Activated CD8-positive, alpha-beta memory T cell treated with anti-CD3 and anti-CD28 coated beads for 4 hours (primary cell): ENCODE results near the gene P2RY12.
"Not testable (repeated sequence)": the region's sequence is repeated elsewhere in the genome, so short reads cannot be mapped to it uniquely, and the experiment has no call there.

ENCODE experiments used
- DNase-seq, 2 donors: peaks; one replicate each; pipeline ENCODE4 v3.0.0-alpha.2; 2020; ENCODE audit warnings: low read depth in 2 of 2

The P2RY12 gene

DNA sequence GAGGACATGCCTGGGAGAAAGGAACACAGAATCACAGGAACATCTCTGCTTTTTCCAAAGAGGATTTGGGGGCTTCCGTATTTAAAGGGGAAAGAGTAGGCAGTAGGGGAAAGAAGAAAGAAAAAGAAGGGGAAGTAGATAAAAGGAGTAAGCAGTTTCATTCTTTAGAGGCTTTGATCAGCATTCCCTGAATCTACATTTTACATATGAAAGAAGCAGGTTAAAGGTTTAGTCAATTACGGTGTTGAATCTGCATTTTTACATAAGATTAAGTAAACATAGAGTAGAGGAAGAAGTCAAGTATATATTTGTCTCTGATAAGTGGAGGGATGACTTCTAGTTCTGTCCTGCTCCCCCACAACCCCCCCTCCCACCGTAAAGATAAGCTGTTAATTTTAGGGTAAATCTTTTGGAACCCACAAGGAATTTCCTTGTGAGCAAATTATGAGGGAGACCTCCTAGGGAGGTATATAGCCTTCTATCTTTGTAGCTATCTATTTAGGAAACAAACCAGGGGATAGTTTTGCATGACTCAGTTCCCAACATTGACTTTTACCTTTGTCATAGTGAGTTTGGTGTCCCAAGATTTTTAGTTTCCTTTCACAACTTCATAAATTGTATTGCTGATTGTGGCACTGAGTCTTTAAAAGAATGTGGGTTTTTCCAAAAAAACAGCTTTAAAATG is 8.7 kb upstream of the P2RY12 start:
- no peak for DNase-seq

DNA sequence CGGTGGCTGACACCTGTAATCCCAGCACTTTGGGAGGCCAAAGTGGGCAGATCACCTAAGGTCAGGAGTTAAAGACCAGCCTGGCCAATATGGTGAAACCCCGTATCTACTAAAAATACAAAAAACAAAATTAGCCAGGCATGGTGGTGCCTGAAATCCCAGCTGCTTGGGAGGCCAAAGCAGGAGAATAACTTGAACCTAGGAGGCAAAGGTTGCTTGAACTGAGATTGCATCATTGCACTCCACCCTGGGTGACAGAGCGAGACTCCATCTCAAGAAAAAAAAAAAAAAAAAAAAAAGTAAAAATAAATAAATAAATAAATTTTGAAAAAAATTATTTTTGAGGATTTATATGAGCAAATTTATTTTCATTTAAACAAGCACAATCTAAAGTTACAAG is 7.6 kb upstream of the P2RY12 start:
- not testable (repeated sequence) for DNase-seq

DNA sequence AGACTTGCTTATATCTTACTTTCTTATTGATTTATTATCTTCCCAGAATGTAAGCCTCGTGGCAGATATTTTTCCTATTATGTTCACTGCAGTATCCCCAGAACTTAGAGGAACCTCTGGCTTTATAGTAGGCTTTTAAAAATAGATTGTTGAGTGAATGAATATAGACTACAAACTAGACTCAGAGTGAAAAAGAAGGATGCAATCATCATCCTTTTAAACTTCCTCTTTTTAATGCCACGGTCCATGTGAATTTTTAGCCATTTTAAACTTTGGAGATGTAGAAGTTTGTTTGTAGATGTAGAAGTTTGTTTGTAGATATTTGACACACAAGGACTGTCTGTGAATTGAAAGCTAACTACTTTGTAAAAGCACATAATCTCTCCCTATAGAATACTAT is 7.2 kb upstream of the P2RY12 start:
- no peak for DNase-seq

DNA sequence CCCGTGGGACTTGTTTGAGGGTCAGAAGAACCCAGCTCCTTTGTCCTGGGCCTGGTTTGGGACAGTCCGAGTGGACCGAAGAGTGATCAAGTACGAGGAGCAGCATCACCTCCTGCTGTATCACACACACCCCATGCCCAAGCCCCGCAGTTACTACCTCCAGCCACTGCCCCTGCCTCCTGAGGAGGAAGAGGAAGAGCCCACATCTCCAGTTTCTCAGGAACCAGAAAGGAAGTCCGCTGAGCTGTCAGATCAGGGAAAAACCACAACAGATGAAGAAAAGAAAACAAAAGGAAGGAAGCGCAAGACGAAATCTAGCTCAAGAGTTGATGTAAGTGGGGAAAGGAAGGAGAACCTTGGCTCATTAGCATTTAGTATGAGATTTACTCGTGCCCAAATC is 3.3 kb upstream of the P2RY12 start:
- no peak for DNase-seq

DNA sequence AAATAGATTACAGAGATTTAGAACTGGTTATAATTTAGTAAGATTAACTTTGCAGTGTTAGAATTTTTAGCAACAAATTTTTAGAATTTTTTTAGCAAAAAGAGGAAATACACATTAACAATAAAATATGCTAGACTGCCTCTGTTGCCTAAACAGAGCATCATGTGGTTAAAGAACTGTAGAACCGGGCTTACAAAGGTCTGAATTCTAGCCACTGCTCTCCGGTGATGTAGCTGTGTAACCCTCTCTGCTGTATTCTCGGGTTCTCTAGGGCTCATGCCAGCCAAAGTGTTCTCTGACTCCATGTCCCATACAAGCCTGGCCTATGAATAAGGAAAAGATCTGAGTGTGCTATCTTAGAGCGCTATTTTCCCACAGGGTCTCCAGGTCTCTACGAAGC is 2.9 kb upstream of the P2RY12 start:
- DNase-seq, result no peak

DNA sequence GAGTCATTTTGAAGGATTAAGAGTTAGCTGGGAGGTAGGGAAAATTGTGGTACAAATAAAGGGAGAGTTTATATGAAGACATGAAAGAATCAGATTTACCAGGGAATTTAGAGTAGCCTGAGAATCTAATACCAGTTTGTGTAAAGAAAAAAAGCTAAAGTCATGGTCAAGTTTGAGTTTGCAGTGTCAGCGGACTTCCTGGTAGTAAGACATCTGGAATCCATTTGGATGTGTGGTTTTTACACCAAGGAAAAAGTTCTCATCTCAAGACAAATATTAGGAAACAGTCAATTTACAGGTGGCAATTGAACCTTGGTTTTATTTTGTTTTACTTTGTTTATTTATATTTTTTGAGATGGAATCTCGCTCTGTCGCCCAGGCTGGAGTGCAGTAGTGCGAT is 1.5 kb upstream of the P2RY12 start:
- no peak for DNase-seq

DNA sequence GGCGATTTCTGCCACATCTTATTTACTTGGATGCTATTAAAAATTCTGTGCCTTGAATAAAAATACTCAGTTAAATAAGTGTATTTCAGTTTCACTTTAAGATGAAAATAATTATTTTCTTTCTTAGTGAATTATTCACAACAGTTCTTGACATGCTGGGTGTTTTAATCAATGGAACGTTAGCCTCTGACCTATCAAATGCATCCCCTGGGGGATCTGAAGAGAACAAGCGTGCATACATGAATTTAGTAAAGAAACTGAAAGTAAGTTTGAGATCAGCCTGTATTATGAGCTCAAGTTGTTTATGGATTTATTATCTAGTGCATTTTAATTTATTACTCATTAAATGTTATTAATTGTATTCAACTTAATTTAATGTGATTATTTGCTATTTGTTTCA is 597 bp downstream of the P2RY12 start:
- DNase-seq, result no peak

DNA sequence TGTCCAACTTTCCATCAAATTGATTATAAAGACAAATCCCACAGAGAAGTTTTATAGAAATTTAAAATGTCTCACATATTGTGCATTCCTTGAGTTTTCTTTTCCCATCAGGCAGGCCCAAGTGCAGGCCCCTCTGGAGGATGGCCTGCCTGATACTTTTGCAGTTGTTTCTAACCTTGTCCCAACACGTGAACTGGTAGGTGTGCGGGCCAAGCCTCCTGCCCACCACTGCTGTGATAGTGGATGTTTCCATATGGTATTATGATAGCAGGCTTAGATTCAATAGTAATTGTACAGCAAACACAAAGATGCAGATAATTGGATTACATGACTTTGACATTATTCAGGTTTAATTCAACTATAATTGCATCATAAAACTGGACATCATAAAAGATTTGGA is 1.4 kb downstream of the P2RY12 start:
- no peak for DNase-seq

DNA sequence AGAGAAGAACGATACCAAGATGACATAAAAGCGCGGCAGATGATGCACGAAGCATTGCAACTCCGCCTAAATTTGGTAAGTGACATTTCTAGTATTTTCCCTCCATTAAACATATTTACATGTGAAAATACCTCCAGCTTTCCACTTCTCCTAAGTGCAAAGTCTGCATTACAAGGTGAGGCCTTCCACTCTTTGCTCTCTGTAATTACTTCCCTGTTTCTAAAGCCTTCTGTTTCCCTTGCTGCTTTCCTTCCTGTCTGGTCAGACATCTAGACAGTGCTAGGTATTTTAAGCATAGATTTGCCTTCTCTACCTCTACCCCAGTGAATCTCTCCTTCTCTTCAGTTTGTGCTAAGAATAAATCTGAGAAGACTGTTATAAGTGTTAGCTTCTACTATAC is 1.9 kb downstream of the P2RY12 start:
- no peak for DNase-seq

DNA sequence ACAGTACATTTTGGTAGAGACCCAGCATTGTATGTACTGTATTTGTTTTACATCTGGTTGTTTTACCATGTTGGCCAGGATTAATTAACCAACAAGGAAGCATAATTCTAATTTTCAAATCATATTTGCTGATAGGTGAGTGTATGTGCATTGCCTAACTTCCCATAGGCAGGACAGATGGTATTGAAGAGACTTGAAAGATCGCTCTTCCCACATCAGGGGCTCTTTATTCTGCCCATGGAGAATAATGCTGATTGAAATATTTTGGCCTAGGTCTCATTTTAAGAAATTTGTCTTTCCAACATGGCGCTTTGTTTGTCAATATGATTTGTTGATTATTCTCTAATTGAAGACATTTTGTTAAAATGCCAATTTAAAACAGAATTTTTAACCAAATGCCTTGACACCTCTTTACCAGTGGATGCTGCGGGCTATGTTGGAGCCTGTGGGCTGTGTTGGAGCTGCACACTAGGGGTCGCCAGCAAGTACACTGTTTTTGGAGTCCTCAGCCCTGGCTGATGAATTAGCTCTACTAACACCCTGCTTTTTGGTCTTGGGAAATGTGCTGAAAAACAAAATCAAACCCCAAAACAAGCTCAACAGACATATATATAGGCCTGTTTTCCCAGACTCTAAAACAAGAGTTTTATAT is 5.3 kb downstream of the P2RY12 start:
- no peak for DNase-seq

DNA sequence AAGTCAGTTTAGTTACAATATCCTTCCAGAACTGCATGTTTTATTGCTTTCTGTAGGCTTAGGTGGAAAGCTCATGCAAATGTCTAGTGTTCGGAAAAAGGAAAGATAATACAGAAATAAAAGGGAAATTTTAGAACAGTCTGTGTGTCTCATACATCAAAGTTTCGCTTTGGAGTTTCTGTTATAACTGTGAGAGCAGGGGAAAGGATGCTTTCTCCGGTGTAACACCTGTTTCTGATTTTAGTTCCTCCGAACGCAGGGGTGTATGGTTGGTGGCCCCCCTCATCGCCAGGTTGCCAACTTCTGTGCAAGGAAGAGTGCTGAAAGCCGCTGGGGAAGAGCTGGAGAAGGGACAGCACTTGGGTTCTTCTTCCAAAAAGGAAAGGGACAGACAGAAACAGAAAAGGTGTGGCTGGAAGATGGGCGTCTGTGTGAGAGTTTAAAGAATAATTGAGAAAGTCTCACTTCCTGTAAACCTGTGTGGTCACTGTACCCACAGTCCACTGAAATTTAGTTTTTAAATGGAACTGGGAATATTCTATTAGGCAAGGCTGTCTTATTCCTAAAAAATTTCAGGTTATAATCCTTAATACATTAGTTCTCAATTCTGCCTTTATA is 6.7 kb downstream of the P2RY12 start:
- no peak for DNase-seq

DNA sequence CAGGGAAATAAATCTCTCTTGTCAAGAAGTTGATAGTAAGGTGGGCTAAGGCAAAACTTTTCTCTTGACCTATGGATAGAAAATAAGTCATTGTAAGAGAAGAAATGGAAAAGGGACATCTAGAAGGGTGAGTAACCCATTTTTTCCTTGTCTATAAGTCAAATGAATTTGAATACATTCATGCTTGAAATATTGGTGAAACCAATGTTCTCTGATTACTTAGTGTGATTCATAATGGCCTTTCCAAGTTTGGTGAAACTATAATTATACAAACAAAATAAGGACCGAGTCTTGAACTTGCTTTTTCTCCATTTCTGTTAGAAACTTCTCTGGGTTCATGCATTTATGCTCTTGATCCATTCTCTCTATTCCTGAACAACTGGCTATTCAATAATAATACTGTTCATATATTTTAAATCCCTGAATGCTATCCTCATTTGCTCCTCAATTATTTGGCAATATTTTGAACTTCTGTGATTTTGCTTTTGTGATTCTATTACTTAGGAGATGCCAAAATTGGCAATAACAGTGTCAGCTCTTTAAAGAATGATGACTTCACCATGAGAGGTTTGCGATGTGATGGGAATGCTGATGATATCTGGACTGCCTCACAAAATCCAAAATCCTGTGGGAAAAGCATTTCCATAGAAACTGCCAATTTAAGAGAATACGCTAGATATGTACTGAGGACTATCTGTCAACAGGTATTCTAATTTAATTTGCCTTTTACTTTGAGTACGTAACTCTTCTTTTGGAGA is 12.3 kb downstream of the P2RY12 start:
- no peak for DNase-seq

DNA sequence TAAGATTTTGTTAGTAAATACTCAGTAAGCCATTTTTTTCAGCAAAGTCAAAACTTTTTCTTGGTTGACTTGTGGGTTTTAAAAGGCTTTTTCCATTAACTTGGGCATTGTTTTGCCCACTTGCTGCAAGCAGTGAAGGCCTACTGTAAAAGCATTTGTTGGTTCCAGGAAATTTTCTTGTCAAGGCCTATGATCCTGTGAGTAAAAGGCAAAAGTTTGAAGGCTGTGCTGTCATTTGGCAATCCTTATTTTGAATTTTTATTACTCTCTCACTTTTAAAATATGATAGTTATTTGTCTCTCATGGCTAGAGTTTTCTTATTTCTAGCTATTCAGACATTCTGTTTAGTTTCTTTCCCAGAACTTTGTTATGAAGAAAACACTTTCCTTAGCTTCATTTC is 13.0 kb downstream of the P2RY12 start:
- DNase-seq, result no peak

DNA sequence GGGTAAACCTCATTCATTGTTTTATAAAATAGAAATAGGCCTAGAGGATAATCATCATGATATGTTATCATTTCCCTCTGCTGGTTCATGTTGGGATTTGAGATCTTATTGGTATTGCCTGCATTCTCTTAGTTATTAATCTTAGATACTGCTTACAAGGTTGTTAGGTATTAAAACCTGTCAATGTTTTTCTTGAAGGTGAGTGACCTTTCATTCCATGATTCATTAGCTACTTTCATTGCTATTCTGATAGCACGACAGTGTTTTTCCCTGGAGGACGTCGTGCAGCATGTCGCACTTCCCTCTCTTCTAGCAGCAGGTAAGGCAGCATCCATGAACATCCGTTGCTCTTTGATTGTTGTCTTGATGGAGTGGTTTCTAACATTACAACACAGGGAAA is 17.1 kb downstream of the P2RY12 start:
- no peak for DNase-seq

DNA sequence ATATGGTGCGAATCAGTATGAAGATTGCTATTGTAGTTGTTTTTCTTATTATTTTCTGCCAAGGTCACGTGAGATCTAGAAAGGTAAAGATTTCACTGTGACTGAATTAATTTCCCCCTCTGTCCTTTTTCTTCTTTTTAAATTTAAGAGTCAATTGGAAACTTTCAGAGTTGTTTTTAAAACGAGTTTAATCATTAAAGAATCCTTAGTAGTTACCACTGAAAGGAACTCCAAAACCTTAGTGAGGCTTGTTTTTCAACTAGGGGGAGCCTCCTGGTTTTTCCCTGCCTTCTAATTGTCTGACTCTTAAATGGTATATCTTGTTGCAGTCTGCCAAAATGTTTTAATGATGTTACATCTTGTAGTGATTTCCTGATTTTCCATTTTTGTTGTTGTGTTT is 17.6 kb downstream of the P2RY12 start:
- DNase-seq, result no peak

DNA sequence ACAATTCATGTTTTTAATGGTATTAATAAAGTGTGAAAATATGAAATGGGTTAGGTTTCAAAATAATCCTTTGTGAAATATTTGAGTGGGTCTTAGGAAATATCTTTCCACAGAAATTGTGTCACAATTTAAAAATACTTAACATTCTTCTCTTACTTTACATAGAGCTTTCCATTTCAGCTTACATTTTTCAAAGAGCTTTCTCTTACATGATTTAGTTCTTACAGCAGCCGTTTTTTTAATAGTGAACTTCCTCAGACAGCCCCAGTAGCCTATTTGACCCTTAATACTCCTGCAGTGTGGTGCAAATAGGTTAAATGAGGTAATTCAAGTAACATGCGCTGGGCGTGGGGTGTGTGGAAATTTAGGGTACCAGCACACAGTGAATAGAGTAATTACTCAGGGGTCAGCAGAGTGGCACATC is 21.8 kb downstream of the P2RY12 start:
- no peak for DNase-seq

DNA sequence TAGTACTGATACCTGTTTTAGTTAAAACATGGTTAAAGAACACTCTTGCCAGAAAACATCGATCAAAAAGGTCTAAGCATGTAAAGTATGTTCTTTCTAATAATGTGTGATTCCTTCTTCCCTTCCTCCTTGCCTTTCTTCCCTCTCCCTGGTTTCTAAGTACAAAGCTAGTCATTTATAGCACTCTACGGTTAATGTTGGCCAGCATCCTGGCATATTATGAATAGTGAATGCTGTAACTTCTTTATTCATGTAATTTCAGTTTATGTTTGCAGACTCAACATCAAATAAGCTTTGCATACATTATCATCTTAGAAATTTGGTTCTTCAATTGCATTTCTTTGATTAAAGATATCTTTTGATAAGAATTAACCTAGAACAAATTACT is 27.1 kb downstream of the P2RY12 start:
- DNase-seq, result no peak

DNA sequence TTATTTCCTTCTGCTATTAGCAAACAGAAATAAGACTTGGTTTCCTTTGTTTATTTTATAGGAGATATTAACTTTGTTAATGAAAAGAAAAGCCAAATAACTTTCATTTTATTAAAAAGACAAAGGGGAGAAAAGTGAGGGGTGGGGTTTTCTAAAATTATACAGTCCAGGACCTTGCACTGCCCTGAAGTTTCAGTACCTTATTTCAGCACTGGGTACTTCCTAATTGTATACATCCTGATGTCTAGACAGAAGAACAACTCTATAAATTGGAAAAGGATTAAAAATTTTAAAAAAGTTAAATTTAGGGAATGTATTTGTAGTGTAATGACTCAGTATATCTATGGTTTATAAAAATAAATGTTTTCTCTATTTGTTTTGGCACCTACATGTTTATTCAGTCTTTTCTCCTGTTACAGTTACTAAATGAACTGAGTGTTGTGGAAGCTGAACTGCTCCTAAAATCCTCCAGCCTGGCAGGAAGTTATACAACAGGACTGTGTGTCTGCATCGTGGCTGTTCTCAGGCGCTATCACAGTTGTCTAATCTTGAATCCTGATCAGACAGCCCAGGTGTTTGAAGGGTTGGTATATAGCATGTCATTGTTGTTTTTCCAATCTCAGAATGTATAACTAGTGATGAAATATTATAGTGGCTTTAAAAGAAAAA is 27.6 kb downstream of the P2RY12 start:
- no peak for DNase-seq

DNA sequence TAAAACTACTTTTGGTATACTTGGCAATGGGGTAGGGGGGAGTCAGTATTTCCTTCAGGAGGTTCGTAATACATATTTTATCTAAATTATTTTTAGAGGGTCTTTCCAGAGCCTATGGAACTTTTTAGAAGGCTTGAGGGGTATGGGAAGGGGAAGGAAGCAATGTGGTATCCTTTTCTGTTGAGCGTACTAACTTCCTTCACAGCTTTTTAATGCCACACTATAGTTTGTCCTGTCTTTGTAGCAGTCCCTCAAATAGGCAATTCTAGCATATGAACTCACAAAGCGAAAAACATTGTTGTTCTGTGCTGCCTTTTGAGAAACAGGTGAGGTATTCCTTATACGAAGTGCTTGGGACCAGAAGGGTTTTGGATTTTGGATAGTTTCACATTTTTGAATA is 32.9 kb downstream of the P2RY12 start:
- no peak for DNase-seq

DNA sequence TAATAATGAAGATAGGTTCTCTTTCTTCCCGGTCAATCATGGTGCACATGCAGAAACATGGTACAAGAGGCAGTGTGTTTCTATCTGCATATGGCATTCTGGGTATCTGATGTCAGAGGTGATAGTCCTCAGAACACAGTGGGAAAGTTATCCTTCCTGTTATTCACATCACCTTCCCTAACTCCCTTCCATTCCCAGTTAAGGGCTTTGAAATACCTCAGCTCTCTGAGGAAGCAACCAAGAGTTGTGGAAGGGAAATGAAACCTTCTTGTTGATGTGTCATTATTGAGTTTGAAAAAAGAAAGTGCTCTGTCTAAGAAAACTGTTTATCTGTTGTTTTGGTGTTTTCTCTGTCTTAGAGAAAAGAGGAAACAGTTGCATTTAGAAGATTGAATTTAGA is 33.3 kb downstream of the P2RY12 start:
- no peak for DNase-seq

DNA sequence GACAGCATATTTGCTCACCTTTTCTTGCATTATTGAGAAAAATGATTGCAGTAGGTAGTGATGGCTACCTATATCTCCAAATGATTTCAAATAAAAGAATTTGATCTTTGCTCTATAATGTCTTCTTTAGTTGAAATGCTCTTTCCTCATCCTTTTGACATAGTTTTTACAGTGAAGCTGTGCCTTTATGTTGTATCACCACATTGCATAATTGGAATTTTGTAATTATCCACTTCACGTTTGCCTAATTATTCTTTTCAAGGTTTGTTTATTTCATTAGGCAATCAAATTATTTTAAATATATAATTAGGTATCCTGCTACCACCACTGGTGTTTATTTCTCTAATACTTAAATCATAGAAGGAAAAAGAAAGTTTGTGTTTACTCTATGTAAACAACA is 33.9 kb downstream of the P2RY12 start:
- no peak for DNase-seq

DNA sequence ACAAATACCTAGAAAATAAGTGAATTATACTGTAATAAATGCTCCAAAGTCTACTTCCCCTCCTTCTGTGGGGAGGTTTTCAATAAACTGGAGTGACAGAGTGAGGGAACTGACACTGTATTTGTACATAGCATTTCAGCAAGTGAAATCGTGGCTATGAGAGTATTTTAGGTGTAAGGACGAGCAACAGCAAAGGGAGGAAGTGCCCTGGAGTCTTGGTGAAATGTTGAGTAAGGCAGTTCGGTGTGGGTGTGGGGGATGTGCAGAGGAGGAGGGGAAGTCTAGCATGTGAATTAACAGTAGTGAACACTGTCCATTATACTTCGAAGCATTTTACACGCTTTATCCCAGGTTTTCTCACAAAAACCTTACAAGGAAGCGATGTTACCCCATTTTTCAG is 37.1 kb downstream of the P2RY12 start:
- no peak for DNase-seq
